GM21526 (cell line): Measurements from ENCODE around the gene PLA2R1.
"Not testable (repeated sequence)": the region's sequence is repeated elsewhere in the genome, so short reads cannot be mapped to it uniquely, and the experiment has no call there.

Experiments used
- ATAC-seq: cut with Tn5 transposase; IDR thresholded peaks from one replicate; pipeline ENCODE4 v1.9.1; 2021; ENCODE audit warnings: moderate library complexity; ENCODE audit not compliant: unreplicated experiment, low FRiP score

Gene PLA2R1

GRCh38 chr2:159985656-159986055 lies 76.8 kb downstream of the PLA2R1 start:
- no peak for ATAC-seq

GRCh38 chr2:159984034-159984433 lies 78.4 kb downstream of the PLA2R1 start:
- ATAC-seq = no peak

- ATAC-seq = no peak
Measured at GRCh38 chr2:159982842-159983785, 79.3 kb downstream of the PLA2R1 start.

- ATAC-seq = no peak
Measured at GRCh38 chr2:159982270-159982669, 80.1 kb downstream of the PLA2R1 start.

GRCh38 chr2:159976527-159977160 lies 85.8 kb downstream of the PLA2R1 start:
- ATAC-seq = peak; percentile 55

GRCh38 chr2:159973325-159973724 lies 89.1 kb downstream of the PLA2R1 start:
- ATAC-seq = no peak

GRCh38 chr2:159971365-159972152 lies 90.9 kb downstream of the PLA2R1 start:
- ATAC-seq = no peak

GRCh38 chr2:159970548-159970947 lies 91.9 kb downstream of the PLA2R1 start:
- ATAC-seq = not testable (repeated sequence)

GRCh38 chr2:159968279-159968900 lies 94.0 kb downstream of the PLA2R1 start:
- no peak for ATAC-seq

- ATAC-seq = peak; percentile 86
Measured at GRCh38 chr2:159963700-159964099, 98.7 kb downstream of the PLA2R1 start.

GRCh38 chr2:159962513-159962912 lies 99.9 kb downstream of the PLA2R1 start:
- ATAC-seq = not testable (repeated sequence)

GRCh38 chr2:159961451-159961850 lies 101.0 kb downstream of the PLA2R1 start:
- ATAC-seq = no peak

- no peak for ATAC-seq
Measured at GRCh38 chr2:159961037-159961436, 101.4 kb downstream of the PLA2R1 start.

GRCh38 chr2:159960414-159960813 lies 102.0 kb downstream of the PLA2R1 start:
- no peak for ATAC-seq

GRCh38 chr2:159959136-159959535 lies 103.3 kb downstream of the PLA2R1 start:
- no peak for ATAC-seq

GRCh38 chr2:159953136-159953823 lies 109.1 kb downstream of the PLA2R1 start:
- ATAC-seq = no peak

GRCh38 chr2:159946326-159946999 lies 116.0 kb downstream of the PLA2R1 start:
- no peak for ATAC-seq

GRCh38 chr2:159944874-159945273 lies 117.5 kb downstream of the PLA2R1 start:
- no peak for ATAC-seq

- no peak for ATAC-seq
Measured at GRCh38 chr2:159942146-159942545, 120.3 kb downstream of the PLA2R1 start.
